A673 (cell line): ENCODE data around the gene BPIFB2.

Experiments used
- CTCF ChIP-seq: fragments of 300-800, 200-600 bp; sonication (generic); conservative IDR thresholded peaks from 2 replicates; pipeline ENCODE4 v1.5.1; 2017; ENCODE audit warnings: low read depth, mild to moderate bottlenecking, antibody characterized with exemption, low read length, moderate library complexity, mixed read lengths
- EZH2 ChIP-seq: fragments of 200-600 bp; sonication (generic); IDR thresholded peaks from 2 replicates; pipeline ENCODE4 v1.6.1; 2017; ENCODE audit warnings: borderline replicate concordance, low read depth, mild to moderate bottlenecking, mixed read lengths, antibody characterized with exemption, low read length; ENCODE audit not compliant: poor library complexity, severe bottlenecking

GRCh38 chr20:33023439-33024242 is 16.1 kb downstream of the BPIFB2 start:
- TF ChIP-seq CTCF (no peak), EZH2 (no peak)
